Globus pallidus (tissue), 1 donor: Measurements from ENCODE around the gene PLA2G2D.

Experiments
- DNase-seq: peaks from one replicate; pipeline ENCODE4 v3.0.0-alpha.2; 2015; ENCODE audit warnings: low spot score

The PLA2G2D gene, protein sequence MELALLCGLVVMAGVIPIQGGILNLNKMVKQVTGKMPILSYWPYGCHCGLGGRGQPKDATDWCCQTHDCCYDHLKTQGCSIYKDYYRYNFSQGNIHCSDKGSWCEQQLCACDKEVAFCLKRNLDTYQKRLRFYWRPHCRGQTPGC

DNA sequence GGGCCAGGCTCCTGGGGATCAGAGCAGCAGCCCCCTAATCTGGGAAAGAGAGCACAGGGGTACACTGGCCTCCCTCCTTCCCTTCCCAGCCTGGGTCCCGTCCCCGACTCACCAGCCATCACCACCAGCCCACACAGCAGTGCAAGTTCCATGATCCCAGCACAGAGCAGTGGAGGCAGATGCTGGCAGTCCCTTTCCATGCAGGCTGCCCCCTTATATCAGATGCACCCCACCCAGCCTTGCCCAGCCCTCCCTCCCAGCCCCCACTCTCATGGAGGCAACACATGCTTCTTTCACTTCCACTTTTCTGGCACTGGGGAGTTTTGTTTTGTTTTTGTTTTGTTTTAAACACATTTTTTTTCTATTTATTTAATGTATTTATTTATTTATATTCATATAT lies at the start of gene PLA2G2D:
PLA2G2D (minus strand) TSS at position 190 of the 400 bp plus-strand sequence; CDS start at position 152, 38 bp downstream.
- DNase-seq = no peak

DNA sequence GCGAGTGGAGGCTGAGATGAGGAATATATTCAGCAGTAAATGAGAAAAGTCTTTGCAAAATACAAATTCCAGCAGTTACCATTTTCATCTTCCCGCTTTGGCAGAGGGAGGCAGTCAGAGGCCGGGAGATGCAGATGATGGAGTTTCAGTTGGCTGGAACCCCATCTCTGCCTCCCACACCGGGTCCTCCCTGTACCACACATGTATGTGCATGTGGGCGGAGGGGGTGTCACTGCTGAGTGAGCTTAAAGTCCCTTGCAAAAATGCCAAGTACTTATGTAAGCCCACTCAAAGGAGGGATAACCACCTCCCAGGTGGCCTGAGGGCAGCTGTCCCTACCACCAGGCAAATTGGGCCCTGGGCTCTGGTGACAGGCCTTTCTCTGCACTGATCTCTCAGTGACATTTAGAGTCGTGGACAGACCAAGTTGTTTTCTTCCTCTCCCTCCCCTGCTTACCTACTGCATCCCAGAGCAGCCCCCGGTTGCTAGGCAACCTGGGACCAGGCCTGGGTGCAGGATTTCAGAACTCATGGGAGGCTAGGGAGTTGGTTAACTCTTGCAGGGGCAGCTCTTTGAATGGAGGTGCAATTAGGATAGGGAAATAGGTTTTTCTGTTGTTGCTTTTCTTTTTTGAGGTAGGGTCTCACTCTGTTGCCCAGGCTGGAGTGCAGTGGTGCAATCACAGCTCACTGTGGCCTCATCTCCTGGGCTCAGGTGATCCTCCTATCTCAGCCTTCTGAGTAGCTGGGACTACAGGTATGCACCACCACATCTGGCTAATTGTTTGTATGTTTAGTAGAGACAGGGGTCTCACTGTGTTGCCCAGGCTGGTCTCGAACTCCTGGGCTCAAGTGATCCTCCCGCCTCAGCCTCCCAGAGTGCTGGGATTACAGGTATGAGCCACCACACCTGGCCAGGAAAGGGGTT lies 49.5 kb upstream of the PLA2G2D start:
- no peak for DNase-seq

DNA sequence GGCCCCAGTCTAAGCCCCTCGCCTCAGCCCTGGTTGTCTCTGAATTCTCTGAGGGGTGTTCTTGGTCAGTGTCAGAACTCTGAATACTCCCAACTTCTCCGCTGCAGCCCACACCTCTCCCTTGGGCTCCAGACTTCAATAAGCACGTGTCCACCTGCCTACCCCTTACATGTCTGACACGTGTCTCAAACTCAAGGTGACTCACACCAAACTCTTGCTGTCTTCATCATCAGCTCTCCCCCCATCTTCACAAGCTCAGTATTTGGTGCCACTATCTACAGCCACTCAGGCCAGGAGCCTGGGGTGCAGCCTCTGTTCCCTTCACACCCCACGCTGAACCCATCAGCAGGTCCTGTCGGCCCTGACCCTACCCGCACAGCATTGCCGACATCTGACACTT lies 47.8 kb upstream of the PLA2G2D start:
- no peak for DNase-seq

DNA sequence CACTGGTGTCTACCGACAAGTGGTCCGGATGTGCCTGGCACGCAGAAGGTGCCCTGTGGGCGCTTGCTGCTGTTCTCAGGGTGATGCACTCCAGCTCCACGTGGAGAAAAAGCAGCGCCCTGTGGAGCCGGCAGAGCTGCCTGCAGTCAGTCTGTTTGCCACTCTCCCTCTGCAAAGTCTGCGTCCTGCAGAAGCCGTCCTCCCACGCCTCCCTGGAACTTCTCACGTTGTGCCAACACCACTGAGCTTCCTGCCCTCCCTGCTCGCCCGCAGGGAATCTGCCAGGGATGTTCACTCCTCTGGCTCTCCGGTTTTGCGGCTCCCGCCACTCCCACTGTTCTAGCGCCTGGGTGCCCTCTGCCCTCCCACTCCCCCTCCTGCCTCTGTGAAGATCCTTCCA lies 46.7 kb upstream of the PLA2G2D start:
- DNase-seq = no peak

DNA sequence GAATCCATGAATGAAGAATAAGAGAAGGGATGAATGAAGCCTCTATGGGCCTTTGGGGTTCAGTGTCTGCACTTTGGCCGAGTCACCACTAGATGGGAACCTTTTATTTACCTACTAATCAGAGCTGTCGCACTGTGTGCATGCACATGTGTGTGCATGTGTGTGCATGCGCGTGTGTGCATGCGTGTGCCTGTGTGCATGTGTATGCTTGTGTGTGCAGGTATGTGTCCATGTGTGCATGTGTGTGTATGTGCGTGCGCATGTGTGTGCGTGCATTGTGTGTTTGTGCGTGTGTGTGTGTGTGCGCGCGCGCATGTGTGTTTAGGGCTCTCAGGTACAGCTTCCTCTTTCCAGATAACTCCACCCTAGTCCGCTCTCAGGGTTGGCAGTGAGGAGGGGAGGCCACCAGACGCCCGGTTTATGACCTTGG lies 46.2 kb upstream of the PLA2G2D start:
- no peak for DNase-seq

DNA sequence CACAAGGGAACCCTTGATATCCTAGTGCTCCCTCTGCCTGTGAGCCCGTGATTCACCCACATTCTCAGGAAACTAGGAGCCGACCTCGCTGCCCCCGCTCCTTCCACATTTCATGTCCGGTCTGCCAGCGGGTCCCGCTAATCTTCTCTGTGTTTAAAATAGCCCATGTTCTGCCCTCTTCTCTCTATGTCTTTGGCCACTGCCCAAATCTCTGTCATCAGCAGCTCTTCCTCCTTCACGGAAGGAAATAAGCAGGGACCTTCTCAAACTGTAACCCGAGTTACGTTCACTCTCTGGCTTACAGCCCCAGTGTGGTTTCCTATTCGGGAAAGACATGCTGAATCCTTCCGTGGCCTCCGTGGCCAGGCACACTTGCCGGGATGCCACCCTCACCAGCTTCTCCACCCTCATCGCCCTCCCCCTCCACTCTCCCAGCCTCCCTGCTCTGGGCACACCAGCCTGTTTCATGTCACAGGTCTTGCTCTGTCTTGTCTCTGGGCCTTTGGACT lies 45.4 kb upstream of the PLA2G2D start:
- peak; percentile 54 for DNase-seq

DNA sequence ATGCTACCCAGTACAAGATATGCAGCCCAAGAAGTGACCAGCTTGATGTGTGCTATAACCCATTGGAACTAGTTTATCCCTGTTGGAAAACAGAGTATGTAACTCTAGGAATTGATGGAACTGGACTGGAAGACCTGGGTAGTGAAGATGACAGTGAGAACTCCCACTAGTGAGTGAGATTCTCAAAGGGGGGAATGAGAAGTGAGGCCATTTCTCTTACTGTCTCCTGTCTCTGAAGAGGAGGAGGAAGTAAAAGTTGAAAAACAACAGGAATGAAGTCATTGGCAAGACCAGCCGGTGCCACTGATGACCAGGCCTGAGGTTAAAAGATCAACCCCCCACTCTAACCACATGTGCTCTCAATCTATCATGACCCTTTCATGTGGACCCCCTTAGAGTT lies 40.7 kb upstream of the PLA2G2D start:
- DNase-seq = no peak

DNA sequence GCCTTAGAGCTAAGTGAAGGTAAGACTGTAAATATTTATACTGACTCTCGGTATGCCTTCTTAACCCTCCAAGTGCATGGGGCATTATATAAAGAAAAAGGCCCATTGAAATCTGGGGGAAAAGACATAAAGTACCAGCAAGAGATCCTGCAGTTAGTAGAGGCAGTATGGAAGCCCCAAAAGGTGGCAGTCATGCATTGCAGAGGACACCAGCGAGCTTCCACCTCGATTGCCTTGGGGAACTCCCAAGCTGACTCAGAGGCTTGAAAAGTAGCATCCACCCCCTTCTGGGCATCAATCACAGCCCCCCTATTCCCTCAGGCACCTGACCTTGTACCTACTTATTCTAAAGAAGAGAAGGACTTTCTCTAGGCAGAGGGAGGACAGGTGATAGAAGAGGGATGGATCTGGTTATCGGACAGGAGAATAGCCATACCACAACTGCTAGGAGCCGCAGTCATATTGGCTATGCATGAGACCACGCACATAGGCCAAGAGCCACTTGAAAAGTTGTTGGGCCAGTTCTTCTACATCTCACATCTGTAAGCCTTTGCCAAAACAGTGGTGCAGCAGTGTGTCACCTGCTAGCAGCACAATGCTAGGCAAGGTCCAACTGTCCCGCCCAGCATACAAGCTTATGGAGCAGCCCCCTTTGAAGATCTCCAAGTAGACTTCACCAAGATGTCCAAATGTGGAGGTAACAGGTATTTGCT lies 39.2 kb upstream of the PLA2G2D start:
- DNase-seq = no peak

DNA sequence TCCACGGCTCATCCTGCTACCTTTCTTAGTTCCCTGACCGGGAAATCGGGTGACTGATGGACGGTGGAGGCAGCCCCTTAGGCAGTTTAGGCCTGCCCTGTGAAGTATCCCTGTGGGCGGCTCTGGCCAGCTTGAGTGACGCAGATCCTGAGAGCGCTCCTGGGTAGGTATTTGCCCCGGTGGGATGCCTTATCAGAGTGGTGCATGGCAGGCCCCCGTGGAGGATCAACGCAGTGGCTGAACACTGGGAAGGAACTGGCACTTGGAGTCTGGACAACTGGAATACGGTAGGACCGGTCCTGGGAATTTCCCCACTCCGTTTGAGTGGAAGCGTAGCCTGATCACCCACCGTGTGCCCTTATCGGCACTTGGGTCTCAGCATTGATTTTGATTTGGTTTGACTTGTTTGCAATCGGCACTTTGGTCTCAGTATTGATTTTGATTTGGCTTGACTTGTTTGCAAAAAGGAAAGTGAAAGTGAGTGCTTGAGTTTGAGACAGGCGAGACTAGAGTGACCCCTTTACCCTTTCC lies 35.0 kb upstream of the PLA2G2D start:
- no peak for DNase-seq

DNA sequence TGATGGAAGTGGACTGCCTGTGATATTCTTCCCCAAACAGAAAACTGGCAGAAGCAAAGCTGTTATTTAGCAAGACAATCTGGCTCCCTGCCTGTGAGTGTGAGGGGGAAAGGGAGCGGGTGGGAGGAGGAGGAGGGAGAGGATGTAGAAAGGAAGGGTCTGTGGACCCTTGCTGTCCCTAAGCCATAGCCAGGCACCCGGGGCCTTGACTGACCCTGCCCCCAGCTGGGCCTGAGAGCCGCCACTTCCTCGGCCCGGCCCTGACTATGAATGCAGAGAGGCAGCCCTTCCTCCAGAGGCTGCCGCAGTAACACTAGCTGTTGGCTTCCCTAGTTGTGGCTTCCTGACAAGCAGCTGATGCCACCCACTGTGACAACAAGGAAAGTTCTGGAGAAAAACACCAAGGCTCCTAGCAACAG lies 33.7 kb upstream of the PLA2G2D start:
- DNase-seq = peak; percentile 70

DNA sequence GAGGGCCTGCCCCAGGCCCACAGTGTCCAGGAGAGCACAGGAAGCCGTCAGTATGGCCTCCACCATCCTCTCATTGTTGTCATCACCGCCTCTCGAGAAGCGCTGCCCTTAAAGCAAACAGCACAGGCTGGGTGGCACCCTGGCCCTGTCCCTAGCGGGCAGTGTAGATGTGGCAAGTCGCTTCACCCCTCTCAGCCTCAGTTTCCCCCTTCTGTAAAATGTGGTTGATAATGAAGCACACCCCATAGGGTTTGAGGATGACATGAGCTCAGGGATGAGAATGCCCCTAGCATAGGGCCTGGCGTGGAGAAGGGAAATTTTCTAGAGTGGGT lies 33.2 kb upstream of the PLA2G2D start:
- no peak for DNase-seq

DNA sequence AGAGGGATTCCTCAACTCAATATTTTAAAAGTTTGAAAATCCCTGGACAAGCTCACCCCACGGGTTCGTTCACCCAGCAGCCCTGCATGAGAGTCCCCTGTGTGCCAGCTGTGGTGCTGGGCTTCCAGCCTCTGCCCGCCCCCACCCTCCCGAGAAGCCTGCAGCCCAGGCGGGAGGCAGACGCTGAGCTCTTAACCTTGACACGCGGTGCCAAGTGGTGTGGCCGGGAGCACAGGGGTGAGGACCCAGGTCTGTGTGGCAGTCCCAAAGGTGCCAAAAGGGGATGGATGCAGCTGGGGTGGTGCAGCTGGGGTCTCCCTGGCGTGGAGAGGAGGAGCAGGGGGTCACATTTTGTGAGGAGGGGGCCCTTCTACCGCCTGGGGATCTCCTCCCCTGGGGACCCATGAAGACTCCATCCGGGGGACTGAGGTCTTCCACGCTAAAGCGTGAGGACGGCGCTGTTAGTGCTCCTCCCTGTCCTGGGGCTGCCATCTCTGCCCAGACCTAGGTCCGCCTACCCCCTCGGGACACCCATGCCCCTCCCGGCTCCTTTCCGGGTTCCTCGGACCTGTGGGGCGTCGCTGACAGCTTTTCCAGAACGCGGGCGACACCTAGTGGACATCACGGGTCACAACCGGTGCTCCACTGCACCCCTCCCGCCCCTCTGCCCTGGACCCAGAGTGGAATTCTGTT lies 32.7 kb upstream of the PLA2G2D start:
- DNase-seq = peak; percentile 74

DNA sequence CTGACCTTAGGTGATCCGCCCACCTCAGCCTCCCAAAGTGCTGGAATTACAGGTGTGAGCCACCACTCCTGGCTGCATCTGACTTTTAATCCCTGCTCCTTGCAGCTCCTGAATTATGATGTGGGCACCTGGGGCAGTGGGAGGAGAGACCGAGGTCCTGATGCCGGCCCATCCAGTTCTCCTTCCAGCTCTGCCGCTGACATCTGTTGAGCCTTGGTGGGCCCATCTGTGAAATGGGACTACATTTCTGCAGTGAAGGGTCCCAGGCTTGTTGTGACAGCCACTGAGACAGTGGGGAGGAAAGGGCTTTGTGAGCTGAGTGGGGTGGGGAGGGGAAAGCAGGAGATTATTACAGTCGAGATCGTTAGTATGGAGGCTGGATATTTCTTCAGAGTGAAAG lies 31.6 kb upstream of the PLA2G2D start:
- no peak for DNase-seq

DNA sequence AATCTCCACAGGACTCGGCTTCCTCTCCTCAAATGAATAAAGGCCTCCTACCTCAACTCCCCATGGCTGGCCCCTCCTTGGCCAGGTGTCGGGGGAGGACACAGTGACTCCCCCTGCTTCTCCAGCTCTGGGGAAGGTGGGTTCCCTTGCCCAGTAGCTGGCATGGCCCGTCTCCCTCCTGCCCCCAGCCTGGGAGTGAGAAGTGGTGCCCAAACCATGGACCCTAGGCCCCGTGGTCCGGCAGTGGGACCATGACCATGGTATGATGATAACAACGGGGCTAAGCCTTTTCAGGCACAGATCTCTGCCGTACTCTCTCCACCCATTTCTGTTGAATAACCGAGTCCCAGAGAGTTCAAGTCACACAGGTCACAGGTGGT lies 31.0 kb upstream of the PLA2G2D start:
- DNase-seq = no peak

DNA sequence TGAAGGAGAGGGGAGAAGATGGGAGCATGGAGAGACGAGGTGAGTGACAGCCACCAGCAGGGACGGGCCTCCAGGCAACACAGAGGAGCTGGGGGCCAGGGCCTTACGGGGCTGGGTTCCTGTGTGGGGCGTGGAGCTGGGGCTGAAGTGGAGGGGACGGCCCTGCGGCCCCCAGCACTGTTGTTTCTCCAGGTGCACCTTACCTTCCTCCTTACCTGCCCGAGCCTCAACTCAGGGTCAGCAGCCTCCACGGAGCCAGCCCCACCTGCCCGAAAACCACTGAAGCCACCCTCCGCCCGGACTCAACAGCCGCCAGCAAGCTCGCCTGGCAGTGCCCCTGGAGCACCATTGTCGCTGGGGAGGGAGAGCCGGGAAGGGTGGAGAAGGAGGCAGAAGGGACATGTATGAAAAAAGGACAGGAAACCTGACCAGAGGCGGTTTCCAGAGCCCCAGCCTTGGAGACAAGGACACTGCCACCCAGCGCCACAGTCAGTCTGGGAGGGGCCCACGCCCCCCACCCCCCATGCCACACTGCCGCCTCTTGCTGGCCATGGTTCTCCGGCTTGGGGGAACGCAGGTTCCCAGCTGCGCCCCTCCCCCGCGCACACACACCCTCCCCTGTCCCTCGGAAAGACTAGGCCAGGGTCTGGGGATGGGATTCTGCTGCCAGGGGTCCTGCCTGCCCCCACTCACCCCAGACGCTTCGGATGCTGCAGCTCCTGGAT lies 30.4 kb upstream of the PLA2G2D start:
- DNase-seq = no peak

DNA sequence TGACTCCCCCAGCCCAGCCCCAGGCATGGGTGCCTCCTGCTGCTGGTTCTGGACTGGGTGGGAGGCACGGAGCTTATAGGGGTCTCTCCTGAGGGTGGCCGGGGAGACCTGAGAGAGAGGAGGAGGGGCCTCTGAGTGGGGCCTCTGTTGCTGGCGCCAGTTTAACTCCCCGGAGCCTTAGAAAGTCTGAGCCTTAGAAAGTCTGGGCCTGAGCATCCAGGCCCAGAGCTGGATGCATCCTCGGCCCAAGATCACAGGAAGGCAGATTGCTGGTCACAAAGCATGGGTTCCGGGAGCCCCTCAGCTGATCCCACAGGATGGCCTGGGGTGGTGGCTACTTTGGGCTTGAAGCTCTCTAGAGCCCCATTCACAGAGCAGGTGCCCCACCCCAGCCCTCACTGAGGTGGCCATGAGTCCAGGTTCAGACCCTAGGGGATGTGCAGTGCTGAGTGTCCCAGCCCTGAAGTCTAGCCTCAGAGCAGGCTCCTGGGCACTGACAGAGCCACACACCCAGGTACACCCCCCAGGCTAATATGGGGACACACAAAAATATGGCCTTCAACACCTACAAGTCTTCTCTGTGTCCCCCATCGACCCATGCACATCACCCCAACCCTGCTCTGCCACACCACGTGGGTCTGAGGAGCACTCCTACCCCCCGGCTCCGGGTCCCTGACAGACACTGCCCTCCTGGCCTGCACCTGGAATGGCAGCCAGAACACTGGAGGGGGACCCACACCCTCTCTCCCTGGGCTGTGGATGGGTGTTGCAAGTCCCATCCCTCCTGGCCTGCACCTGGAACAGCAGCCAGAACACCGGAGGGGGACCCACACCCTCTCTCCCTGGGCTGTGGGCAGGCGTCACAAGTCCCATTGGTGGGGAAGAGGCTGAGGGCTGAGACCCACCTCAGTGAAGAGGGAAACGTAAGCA lies 29.5 kb upstream of the PLA2G2D start:
- DNase-seq = no peak

DNA sequence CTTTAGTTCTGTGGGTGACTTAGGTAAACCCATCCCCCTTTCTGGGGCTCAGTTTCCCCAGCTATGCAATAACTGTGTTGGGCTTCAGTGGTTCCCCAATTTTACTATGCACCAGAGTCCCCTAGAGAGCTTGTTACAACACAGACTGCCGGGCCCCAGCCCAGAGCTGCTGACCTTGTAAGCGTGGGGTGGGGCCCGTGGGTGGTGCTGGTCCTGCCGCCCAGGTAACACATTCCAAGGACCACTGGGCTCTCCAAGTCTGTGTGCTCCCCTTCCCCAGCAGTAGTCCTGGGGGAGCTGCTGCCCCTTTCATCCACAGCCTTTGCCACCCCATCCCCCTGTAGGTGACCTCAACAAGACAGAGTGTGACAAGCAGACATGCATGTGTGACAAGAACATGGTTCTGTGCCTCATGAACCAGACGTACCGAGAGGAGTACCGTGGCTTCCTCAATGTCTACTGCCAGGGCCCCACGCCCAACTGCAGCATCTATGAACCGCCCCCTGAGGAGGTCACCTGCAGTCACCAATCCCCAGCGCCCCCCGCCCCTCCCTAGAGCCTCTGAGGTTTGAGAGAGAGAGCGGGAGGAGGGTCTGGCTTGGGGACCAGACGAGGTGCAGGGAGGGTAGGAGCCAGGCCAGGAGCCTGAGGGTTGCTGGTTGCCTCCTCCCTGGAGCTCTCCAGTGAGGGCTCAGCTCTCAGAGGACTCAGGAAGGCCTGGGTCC lies 28.7 kb upstream of the PLA2G2D start:
- no peak for DNase-seq

DNA sequence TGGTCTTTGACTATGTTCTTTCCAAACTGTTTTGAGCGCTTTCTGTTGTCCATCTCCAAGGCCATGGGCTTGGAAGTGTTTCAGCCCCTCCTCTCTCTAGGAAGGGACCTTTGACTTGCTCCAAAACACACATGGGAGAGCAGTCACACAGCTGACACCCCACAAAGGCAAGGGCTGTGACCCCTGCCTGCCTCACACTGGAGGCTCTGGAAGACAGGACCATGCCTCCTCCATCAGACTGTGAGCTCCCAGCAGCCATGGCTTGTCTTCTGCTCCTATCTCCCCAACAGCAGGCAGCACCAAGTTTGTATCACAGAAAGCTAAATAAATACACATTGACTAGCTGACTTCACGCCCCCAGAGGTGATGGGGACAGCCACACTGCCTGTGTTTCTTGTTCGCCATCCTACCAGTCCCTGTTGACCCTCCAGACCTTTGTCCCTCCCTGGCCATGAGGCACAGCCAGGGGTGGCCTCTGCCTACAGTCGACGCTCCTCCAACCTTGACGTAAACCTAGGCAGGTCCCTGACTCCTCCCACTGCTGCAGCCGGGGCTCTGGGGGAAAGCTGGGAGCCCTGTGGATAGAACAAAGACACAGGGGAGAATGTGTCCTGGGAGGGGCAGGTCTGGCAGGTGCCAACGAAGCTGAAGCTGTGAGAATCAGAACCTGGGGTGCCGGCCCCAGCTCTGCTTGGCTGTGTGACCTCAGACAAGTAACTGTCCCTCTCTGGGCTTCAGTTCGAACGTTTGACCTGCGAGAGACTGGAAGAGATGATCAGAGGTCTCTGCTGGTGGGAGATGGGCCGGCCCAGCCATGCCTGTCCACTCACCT lies 24.6 kb upstream of the PLA2G2D start:
- DNase-seq = no peak

DNA sequence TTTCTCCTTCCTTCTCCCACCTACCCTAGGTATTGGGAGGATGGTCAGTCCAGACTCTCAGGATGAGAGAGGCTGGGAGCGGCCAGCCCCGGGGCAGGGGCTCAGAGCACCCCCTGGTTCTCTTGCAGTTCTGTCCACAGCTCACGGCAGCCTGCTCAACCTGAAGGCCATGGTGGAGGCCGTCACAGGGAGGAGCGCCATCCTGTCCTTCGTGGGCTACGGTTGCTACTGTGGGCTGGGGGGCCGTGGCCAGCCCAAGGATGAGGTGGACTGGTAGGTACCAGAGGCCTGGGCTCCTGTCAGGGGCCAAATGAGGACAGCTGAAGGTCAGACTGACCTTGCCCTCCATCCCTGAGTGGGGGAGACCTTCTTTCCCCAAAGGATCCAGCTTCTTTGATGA lies 24.0 kb upstream of the PLA2G2D start:
- DNase-seq = no peak
